RPMI7951 (cell line): ENCODE results near the gene SLC9A3. TPM values are rescaled to one million over a fixed set of nuclear protein-coding genes. Genes with fewer than 3 reads are reported as not detected.
A peak's percentile ranks its signal among the peaks of the same experiment; 100 is the strongest.

ENCODE experiments used
- DNase-seq: peaks from one replicate; pipeline ENCODE4 v3.0.0-alpha.2; 2012; ENCODE audit warnings: low read depth
- total RNA-seq: library from RNA; depleted of rRNA; stranded (reverse); fragments of >200 nt; shearing (Covaris generic); gene quantifications from 2 replicates; pipeline ENCODE4 v1.2.3, GENCODE V29; 2014

The SLC9A3 gene
- total RNA-seq, 1 experiment from 2014 or later, result 0.84 TPM

- no peak for DNase-seq
These were observed 93.9 kb downstream of the SLC9A3 start for GRCh38 chr5:430214-430925.

- DNase-seq, result peak; percentile 54
These were observed 94.6 kb downstream of the SLC9A3 start for GRCh38 chr5:429453-430188.

GRCh38 chr5:428754-429452, 95.3 kb downstream of the SLC9A3 start:
- no peak for DNase-seq

GRCh38 chr5:428219-428618, 96.0 kb downstream of the SLC9A3 start:
- DNase-seq, result no peak

GRCh38 chr5:427415-428087, 96.7 kb downstream of the SLC9A3 start:
- DNase-seq, result no peak

- no peak for DNase-seq
These were observed 97.8 kb downstream of the SLC9A3 start for GRCh38 chr5:426392-426976.

GRCh38 chr5:425714-426113, 98.5 kb downstream of the SLC9A3 start:
- no peak for DNase-seq

DNA sequence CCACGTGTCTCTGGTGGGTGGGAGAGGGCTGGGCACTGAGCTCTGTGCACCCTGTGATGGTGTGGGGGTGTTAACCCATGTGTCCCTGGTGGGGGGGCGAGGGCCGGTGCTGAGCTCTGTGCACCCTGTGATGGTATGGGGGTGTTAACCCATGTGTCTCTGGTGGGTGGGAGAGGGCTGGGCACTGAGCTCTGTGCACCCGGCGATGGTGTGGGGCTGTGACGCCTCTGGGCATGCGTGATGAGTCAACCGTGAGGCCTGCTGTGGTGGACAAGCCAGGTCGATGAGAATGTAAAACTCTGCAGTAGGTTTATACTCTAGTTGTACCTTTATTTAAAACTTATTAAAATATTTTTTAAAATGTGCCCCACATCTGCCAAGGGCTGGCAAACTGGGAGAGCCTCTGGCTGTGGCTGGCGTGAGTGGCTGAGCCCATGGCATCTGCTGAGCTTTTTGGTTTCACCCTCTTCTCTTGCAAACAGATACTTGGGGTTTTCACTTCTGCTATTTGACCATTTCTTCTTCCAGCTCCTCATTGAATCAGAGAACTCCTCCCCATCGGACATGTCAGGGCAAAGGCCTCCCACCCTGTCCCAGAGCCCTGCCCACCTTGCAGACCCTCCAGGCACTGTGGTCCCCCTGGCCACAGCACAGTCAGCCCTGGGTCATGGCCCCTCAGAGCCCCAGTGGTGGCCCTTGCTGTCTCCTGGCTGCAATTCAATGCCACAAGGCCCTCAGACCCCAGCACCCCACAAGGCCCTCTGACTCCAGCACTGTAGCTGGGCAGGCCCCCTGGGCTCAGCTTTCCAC, 99.7 kb downstream of the SLC9A3 start:
- DNase-seq, result peak; percentile 76

- DNase-seq, result no peak
These were observed 100.5 kb downstream of the SLC9A3 start for GRCh38 chr5:423626-424261.

GRCh38 chr5:423233-423565, 101.0 kb downstream of the SLC9A3 start:
- DNase-seq, result no peak

- no peak for DNase-seq
These were observed 101.7 kb downstream of the SLC9A3 start for GRCh38 chr5:422323-423232.

DNA sequence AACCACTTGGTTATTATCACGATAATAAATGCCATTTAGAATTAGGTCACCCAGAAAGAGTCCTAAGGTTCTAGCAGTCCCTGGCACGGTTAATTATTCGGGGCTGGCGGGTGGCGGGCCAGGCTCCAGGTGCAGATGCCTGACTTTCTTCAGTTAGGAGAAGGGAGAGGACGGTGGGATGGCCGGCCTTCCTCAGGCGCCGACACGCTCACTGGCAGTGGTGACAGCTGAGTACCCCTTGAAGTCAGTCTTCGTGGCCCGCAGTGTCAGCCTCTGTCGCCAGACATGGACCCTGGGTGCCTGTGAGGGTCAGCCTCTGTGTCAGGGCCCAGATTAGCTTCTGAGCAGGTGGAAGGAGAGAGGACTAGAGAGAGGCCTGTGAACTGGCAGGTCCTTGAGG, 102.3 kb downstream of the SLC9A3 start:
- DNase-seq, result no peak

DNA sequence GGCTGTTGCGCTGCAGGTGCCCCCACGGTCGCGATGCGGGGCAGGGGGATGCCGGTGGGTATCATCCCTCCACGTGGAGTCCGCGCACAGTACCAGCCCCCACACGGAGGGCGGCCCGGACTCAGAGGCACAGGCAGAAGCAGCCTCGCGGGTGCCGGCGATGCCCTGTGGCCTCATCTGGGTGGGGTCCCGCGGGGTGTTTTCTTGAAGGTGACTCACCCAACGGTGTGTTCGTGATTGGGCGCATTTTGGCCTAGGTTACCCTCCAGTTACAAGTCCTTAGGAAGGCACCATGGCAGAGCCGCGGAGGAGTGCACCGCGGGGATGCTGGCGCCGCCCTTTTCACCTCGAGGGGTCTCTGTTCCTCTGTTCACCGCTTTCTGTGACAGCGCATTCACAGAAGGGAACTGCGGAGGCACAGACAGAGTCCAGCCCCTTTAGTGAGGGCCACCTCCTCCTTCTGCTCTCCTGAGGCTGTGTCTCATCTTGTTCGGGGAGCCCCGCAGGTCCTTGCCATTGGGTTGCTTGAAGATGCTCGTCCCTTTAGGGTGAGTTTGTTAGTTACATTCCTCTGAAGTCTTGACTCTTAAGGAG, 102.9 kb downstream of the SLC9A3 start:
- no peak for DNase-seq

GRCh38 chr5:420632-421286, 103.5 kb downstream of the SLC9A3 start:
- DNase-seq, result no peak
